ENCODE measurements around the gene SZRD1.

SZRD1 gene

DNA sequence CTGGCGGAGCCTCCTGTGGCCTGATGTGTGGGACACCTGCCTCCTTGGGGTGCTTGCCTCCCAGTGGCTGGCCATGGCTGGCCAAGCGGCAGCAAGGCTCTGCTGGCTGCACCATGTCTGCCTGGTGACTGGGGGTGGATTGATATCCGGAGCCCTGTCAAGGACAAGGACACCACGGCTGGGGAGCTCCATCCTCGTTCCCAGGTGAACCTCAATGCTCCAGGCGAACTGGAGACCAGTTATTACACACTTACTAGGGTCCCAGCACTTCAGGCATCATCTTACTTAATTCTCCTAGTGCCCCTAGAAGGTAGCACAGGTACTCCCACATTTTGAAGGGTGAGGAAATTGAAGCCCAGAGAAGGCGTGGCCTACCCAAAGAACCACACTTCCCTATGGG lies 55.0 kb downstream of the SZRD1 start:
- no peak for DNase-seq
- no peaks in the 10 kb centered on the region for H3K36me3 ChIP-seq
- H3K27me3 ChIP-seq, result peaks cover 0 to 7% of the 10 kb centered on the region in 2 donors
- no peaks in the 10 kb centered on the region for H3K9me3 ChIP-seq
- intact Hi-C loops (cut with DNase I; ENCODE audit: low total_unique reads), result no loop called here
- H3K4me3 ChIP-seq, result no peak overlapping the region
- no peaks in the 10 kb centered on the region for H3K4me1 ChIP-seq
- TF ChIP-seq, protein P1, sequence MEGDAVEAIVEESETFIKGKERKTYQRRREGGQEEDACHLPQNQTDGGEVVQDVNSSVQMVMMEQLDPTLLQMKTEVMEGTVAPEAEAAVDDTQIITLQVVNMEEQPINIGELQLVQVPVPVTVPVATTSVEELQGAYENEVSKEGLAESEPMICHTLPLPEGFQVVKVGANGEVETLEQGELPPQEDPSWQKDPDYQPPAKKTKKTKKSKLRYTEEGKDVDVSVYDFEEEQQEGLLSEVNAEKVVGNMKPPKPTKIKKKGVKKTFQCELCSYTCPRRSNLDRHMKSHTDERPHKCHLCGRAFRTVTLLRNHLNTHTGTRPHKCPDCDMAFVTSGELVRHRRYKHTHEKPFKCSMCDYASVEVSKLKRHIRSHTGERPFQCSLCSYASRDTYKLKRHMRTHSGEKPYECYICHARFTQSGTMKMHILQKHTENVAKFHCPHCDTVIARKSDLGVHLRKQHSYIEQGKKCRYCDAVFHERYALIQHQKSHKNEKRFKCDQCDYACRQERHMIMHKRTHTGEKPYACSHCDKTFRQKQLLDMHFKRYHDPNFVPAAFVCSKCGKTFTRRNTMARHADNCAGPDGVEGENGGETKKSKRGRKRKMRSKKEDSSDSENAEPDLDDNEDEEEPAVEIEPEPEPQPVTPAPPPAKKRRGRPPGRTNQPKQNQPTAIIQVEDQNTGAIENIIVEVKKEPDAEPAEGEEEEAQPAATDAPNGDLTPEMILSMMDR (IDR thresholded peaks at IDR 0.05), result no peak
- no peak overlapping the region for H3K27ac ChIP-seq

DNA sequence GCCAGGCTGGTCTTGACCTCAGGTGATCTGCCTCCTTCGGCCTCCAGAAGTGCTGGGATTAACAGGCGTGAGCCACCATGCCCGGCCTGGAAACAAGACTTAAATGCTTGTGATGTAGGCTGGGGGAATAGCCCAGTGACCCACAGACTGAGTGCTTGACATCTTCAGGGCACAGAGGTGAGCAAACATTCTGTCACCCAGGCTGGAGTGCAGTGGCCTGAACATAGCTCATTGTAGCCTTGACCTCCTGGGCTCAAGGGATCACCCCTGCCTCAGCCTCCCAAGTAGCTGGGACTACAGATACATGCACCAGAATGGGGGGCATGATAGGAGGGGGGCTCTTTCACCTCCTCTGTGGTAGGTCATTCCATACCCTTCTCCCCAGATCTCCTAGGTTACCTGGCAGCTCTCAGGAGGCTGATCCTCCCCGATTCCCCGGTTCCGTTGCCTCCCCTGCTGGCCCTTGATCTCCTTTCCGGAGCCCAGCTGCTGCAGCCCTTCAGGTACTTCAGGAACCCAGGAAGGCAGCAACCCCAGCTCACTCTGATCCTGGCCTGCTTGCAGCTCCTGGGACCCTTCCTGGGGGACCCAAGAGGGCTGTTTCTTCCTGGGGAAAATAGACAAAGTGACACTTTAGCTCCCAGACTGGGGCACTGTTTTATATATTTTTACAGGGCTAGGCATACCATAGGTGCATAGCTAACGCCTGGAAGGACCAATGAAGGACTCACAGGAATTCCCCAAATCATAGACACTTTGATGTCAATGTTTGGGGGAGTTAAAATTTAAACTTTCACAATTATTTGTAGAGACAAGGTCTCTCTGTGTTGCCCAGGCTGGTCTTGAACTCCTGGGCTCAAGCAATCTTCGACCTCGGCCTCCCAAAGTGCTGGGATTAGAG lies 58.3 kb downstream of the SZRD1 start:
- Histone ChIP-seq H3K4me1 (no peaks in the 10 kb centered on the region), H3K36me3 (no peaks in the 10 kb centered on the region), H3K9me3 (no peaks in the 10 kb centered on the region), H3K4me3 (no peak overlapping the region), H3K27me3 (peaks cover 0 to 7% of the 10 kb centered on the region in 2 donors), H3K27ac (no peak overlapping the region)
- DNase-seq, result no peak
- intact Hi-C loops (cut with DNase I; ENCODE audit: low total_unique reads), result no loop called here
- TF ChIP-seq, protein P1 (IDR thresholded peaks at IDR 0.05), result no peak

DNA sequence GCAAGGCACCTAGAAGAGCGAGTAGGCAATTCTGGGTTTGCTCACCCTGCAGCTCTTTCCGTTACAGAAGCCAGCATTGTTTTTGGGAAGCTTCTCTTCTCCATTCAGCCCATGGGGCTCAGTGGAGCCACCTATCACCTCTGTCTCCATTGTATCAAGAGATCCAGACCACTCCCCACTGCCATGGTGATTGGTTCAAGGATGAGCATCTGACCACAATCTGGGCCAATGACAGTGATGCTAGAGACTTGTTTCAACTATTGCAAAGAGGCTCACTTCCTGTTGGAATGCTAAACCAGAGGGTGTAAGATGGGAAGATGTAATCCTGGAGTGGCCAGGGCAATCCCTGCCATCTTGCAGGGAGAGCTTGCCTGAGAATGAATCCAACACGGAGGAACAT lies 63.6 kb downstream of the SZRD1 start:
- TF ChIP-seq, protein P1 (IDR thresholded peaks at IDR 0.05), result no peak
- Histone ChIP-seq H3K4me3 (no peak overlapping the region), H3K9me3 (no peaks in the 10 kb centered on the region), H3K27ac (no peak overlapping the region), H3K36me3 (no peaks in the 10 kb centered on the region), H3K4me1 (no peaks in the 10 kb centered on the region), H3K27me3 (peaks cover 0 to 6% of the 10 kb centered on the region in 2 donors)
- intact Hi-C loops (cut with DNase I; ENCODE audit: low total_unique reads), result no loop called here
- DNase-seq, result no peak

DNA sequence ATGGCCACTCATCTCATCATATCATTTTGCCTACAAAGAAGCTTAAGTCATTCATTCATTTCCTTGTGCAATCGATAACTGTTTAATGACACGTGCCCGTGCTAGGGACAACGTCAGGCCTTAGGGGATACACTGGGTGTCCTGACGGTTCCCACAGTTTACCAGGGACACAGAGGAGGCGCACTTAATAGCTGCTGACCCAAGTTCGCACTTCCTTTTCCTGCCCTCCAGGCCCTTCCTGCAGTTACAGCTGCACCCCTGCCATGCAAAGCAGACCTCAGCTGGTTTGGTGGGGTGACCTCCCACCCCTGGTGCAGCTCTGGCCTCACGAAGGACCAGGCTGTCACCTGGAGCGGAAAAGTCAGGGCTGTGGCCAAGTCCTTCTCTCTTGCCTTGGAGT lies 66.0 kb downstream of the SZRD1 start:
- TF ChIP-seq, protein P1 (IDR thresholded peaks at IDR 0.05), result no peak
- Histone ChIP-seq H3K36me3 (no peaks in the 10 kb centered on the region), H3K4me1 (no peaks in the 10 kb centered on the region), H3K4me3 (no peak overlapping the region), H3K27me3 (peaks cover 0 to 6% of the 10 kb centered on the region in 2 donors), H3K9me3 (no peaks in the 10 kb centered on the region), H3K27ac (no peak overlapping the region)
- no peak for DNase-seq
- intact Hi-C loops (cut with DNase I; ENCODE audit: low total_unique reads), result no loop called here

DNA sequence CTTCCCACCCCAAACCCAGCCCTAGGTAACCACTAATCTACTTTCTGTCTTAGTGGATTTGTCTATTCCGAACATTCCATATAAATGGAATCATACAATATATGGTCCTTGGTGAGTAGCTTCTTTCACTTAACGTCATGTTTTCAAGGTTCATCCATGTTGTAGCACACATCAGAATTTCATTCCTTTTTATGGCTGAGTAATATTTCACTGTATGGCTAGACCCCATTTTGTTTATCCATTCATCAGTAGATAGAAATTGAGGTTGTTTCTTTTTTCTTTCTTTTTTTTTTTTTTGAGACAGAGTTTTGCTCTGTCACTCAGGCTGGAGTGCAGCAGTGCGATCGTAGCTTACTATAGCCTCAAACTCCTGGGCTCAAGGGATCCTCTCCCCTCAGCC lies 67.0 kb downstream of the SZRD1 start:
- H3K27me3 ChIP-seq, result peaks cover 0 to 6% of the 10 kb centered on the region in 2 donors
- H3K4me3 ChIP-seq, result no peak overlapping the region
- H3K4me1 ChIP-seq, result no peaks in the 10 kb centered on the region
- no peaks in the 10 kb centered on the region for H3K36me3 ChIP-seq
- TF ChIP-seq, protein P1 (IDR thresholded peaks at IDR 0.05), result no peak
- DNase-seq, result no peak
- intact Hi-C loops (cut with DNase I; ENCODE audit: low total_unique reads), result no loop called here
- H3K27ac ChIP-seq, result no peak overlapping the region
- H3K9me3 ChIP-seq, result no peaks in the 10 kb centered on the region
